Esophagus muscularis mucosa (tissue), 4 donors: ENCODE measurements around the gene CSPG4. TPM values are rescaled to one million over a fixed set of nuclear protein-coding genes. Genes with fewer than 3 reads are reported as not detected.

Experiments used
- DNase-seq: peaks from one replicate; pipeline ENCODE4 v3.0.0-alpha.2; 2017; ENCODE audit errors: extremely low spot score
- H3K27ac ChIP-seq, 4 donors: fragments of 200-600 bp; sonication (generic); replicated peaks in 1 of 4; 1 replicate in 3 of 4; 2 replicates in 1 of 4; pipeline ENCODE4 v1.5.1; 2016 to 2019; ENCODE audit warnings: mild to moderate bottlenecking in 1 of 4
- H3K27me3 ChIP-seq, 4 donors: fragments of 200-600 bp; sonication (generic); one replicate each; pipeline versions ENCODE4 v1.5.1 to v1.6.0; 2016 to 2019
- H3K36me3 ChIP-seq, 4 donors: fragments of 200-600 bp; sonication (generic); one replicate each; pipeline ENCODE4 v1.5.1; 2016 to 2019
- H3K4me1 ChIP-seq, 4 donors: fragments of 200-600 bp; sonication (generic); one replicate each; pipeline ENCODE4 v1.5.1; 2016 to 2019
- H3K4me3 ChIP-seq, 4 donors: fragments of 200-600 bp; sonication (generic); 1 replicate in 2 of 4; 2 replicates in 2 of 4; pipeline ENCODE4 v1.5.1; 2016 to 2019; ENCODE audit warnings: mild to moderate bottlenecking in 4 of 4, moderate library complexity in 1 of 4
- H3K9me3 ChIP-seq, 4 donors: fragments of 200-600 bp; sonication (generic); 1 replicate in 3 of 4; 2 replicates in 1 of 4; pipeline ENCODE4 v1.5.1; 2016 to 2019
- CTCF ChIP-seq, 3 experiments: fragments of 200-600 bp in 2 of 3; fragments of 450-650 bp in 1 of 3; sonication (generic) in 2 of 3; IDR thresholded peaks; one replicate each; pipeline ENCODE4 v1.5.1; 2017 to 2019; ENCODE audit warnings: antibody characterized with exemption in 3 of 3, mild to moderate bottlenecking in 2 of 3, moderate library complexity in 1 of 3
- EP300 ChIP-seq: sonication (generic); formaldehyde crosslinking; IDR thresholded peaks from one replicate; pipeline ENCODE4 v1.6.1; 2017; ENCODE audit warnings: antibody characterized with exemption
- POLR2A ChIP-seq: fragments of 450-650 bp; IDR thresholded peaks from one replicate; pipeline ENCODE4 v1.6.1; 2017; ENCODE audit warnings: antibody characterized with exemption, moderate library complexity, mild to moderate bottlenecking, low read depth
- POLR2AphosphoS5 ChIP-seq, 2 donors: sonication (generic); formaldehyde crosslinking; IDR thresholded peaks; one replicate each; pipeline ENCODE4 v1.6.1; 2017; ENCODE audit warnings: antibody characterized with exemption in 2 of 2
- WGBS: methylation state at CpG from one replicate; pipeline ENCODE4 v1.1.5; 2018; 5-methylcytosine and 5-hydroxymethylcytosine counted together
- intact Hi-C: fragments of 100-400 bp; cut with DNase I; formaldehyde crosslinking; loops from one replicate; pipeline ENCODE4 v1.15.1; 2023
- total RNA-seq, 4 donors: library from RNA; depleted of rRNA; stranded (reverse); fragments of >200 nt; gene quantifications; one replicate each; pipeline versions ENCODE4 v1.1.0 to v1.2.1, GENCODE V29; 2016

CSPG4 gene
- total RNA-seq, 4 donors from 2014 or later = 133 to 386 (median 182) TPM

DNA sequence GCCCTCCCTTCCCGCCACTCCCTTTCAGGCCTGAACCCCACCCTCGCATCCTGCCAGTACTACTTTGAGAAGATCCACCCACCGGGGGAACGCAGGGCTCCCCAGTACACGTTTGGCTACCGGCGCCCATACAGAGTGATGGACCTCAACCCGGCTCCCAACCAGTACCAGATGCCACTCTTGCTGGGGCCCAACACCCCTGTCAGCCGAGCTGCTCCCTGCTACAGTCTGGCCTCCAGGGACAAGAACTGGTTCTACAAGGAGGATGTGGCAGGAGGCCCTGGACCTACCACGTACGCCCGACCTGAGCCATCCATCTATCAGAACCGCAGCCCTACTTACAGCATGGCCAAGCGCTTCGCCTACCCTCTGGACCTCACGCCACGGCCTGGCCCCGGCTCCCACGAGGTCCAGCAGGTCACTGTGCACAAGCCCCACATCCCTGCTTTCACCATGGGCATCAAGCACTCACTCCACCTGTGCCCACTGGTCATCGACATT, 14.4 kb upstream of the CSPG4 start:
- no peak overlapping the region for H3K27ac ChIP-seq
- H3K4me3 ChIP-seq = no peak overlapping the region
- no peak for DNase-seq
- TF ChIP-seq CTCF (IDR thresholded peaks at IDR 0.05) (no peak), EP300 (no peak), POLR2A (no peak), POLR2AphosphoS5 (IDR thresholded peaks at IDR 0.05) (no peak)
- H3K27me3 ChIP-seq = no peaks in the 10 kb centered on the region
- H3K4me1 ChIP-seq = peaks cover 25 to 45% (median 42%) of the 10 kb centered on the region in 4 donors
- no peaks in the 10 kb centered on the region for H3K36me3 ChIP-seq
- 90% methylated on average over 20 of the region's 20 CpGs for WGBS
- intact Hi-C loops = loop anchor here (5.0 kb wide), 1 partner anchor 75 kb away; no protein-coding TSS in a partner anchor
- no peaks in the 10 kb centered on the region for H3K9me3 ChIP-seq

- TF ChIP-seq EP300 = no peak
- TF ChIP-seq POLR2AphosphoS5 (IDR thresholded peaks at IDR 0.05) = no peak
- Histone ChIP-seq H3K4me1 (peaks cover 17 to 46% (median 42%) of the 10 kb centered on the region in 4 donors), H3K27me3 (no peaks in the 10 kb centered on the region), H3K4me3 (no peak overlapping the region), H3K9me3 (no peaks in the 10 kb centered on the region), H3K36me3 (no peaks in the 10 kb centered on the region), H3K27ac (no peak overlapping the region)
- 81% methylated on average over 7 of the region's 11 CpGs for WGBS
- no peak for DNase-seq
- intact Hi-C loops = loop anchor here (5.0 kb wide), 1 partner anchor 76 kb away; no protein-coding TSS in a partner anchor
Observed at GRCh38 chr15:75725719-75726607, 13.3 kb upstream of the CSPG4 start.

GRCh38 chr15:75725006-75725718, 12.5 kb upstream of the CSPG4 start:
- Histone ChIP-seq H3K27ac (peak overlapping the region in 3 of 4 donors; percentile 84 to 89 (median 88)), H3K27me3 (no peaks in the 10 kb centered on the region), H3K9me3 (no peaks in the 10 kb centered on the region), H3K36me3 (no peaks in the 10 kb centered on the region), H3K4me1 (peaks cover 17 to 52% (median 48%) of the 10 kb centered on the region in 4 donors), H3K4me3 (no peak overlapping the region)
- WGBS = 100% methylated on average over 2 of the region's 15 CpGs
- TF ChIP-seq EP300 = no peak
- DNase-seq = no peak
- intact Hi-C loops = loop anchor here (5.0 kb wide), 1 partner anchor 77 kb away; no protein-coding TSS in a partner anchor

- H3K4me1 ChIP-seq = peaks cover 17 to 54% (median 49%) of the 10 kb centered on the region in 4 donors
- no peak overlapping the region for H3K4me3 ChIP-seq
- intact Hi-C loops = no loop called here
- no peaks in the 10 kb centered on the region for H3K36me3 ChIP-seq
- 13% methylated on average over 7 of the region's 9 CpGs for WGBS
- no peaks in the 10 kb centered on the region for H3K9me3 ChIP-seq
- H3K27me3 ChIP-seq = no peaks in the 10 kb centered on the region
- peak overlapping the region; percentile 84 to 89 (median 88) for H3K27ac ChIP-seq
- peak; percentile 97 for DNase-seq
- no peak for TF ChIP-seq CTCF (IDR thresholded peaks at IDR 0.05)
- TF ChIP-seq POLR2AphosphoS5 (IDR thresholded peaks at IDR 0.05) = peak; percentile 83
Observed at GRCh38 chr15:75723847-75724660, 11.4 kb upstream of the CSPG4 start.

- intact Hi-C loops = no loop called here
- DNase-seq = no peak
- 47% methylated on average over 5 of the region's 8 CpGs for WGBS
Observed at GRCh38 chr15:75723171-75723846, 10.7 kb upstream of the CSPG4 start.

More at GRCh38 chr15:75723171-75723846, 10.7 kb upstream of the CSPG4 start:
- TF ChIP-seq POLR2AphosphoS5 (IDR thresholded peaks at IDR 0.05) (no peak), CTCF (IDR thresholded peaks at IDR 0.05) (no peak), POLR2A (no peak), EP300 (no peak)
- H3K27ac ChIP-seq = peak overlapping the region; percentile 84 to 89 (median 88)
- no peaks in the 10 kb centered on the region for H3K9me3 ChIP-seq
- no peaks in the 10 kb centered on the region for H3K36me3 ChIP-seq
- peaks cover 17 to 61% (median 56%) of the 10 kb centered on the region in 4 donors for H3K4me1 ChIP-seq
- H3K27me3 ChIP-seq = no peaks in the 10 kb centered on the region
- H3K4me3 ChIP-seq = no peak overlapping the region
